Measurements from ENCODE around the gene LCMT1. TPM values are rescaled to one million over a fixed set of nuclear protein-coding genes. Genes with fewer than 3 reads are reported as not detected.
"Not testable (repeated sequence)": the region's sequence is repeated elsewhere in the genome, so short reads cannot be mapped to it uniquely, and the experiment has no call there.

LCMT1 gene
- total and polyA plus RNA-seq, 3 donors from 2014 or later, result 89.0 to 101 (median 89.1) TPM

DNA sequence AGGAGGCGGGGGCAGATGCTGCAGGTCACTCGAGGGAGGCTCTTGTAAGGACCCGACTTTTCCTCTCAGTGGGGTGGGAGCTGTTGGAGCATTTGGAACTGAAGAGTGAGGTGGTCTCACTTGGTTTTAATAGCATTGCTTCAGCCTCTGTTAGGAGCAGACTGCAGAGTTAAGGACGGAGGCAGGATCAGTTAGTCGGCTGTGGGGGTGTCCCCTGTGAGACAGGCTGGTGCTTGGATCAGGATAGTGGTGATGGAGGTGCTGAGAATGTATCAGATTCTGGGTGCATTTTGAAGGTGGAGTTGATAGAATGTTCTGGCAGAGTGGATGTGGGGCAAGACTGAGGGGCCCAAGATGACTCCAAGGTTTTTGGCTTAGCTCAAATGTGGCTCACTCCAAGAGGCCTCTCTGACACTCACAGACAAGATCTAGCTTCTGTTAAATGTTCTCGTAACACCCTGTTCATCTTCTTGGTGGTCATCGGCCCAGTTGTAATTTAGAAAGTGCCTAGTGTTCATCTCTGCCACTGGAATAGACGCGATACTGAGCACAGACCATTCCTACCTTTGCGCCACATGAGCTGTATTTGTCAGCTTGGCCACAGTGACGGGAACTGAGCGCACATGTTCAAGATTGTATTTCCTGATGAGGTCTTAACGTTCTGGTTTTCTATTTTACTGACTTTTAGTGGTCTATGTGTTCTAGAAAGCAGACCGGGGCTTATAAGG, 7.5 kb downstream of the LCMT1 start:
- Histone ChIP-seq H3K9me3 (no peaks in the 10 kb centered on the region), H3K27ac (peak overlapping the region in 1 of 2 donors; percentile 46), H3K4me3 (no peak overlapping the region), H3K36me3 (ENCODE audit: low read depth, missing control alignments) (no peaks in the 10 kb centered on the region), H3K27me3 (no peaks in the 10 kb centered on the region), H3K4me1 (peaks cover 28% of the 10 kb centered on the region)
- TF ChIP-seq, protein P1, sequence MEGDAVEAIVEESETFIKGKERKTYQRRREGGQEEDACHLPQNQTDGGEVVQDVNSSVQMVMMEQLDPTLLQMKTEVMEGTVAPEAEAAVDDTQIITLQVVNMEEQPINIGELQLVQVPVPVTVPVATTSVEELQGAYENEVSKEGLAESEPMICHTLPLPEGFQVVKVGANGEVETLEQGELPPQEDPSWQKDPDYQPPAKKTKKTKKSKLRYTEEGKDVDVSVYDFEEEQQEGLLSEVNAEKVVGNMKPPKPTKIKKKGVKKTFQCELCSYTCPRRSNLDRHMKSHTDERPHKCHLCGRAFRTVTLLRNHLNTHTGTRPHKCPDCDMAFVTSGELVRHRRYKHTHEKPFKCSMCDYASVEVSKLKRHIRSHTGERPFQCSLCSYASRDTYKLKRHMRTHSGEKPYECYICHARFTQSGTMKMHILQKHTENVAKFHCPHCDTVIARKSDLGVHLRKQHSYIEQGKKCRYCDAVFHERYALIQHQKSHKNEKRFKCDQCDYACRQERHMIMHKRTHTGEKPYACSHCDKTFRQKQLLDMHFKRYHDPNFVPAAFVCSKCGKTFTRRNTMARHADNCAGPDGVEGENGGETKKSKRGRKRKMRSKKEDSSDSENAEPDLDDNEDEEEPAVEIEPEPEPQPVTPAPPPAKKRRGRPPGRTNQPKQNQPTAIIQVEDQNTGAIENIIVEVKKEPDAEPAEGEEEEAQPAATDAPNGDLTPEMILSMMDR (IDR thresholded peaks at IDR 0.05), result no peak
- TF ChIP-seq POLR2A (IDR thresholded peaks at IDR 0.05), result no peak
- WGBS, 2 donors, result 50 to 60% methylated on average over 14 of the region's 14 CpGs
- intact Hi-C loops (cut with DNase I; ENCODE audit: low total_unique reads), result loop anchor here (10.0 kb wide), 1 partner anchor 54 kb away; no protein-coding TSS in a partner anchor
- no peak for DNase-seq

DNA sequence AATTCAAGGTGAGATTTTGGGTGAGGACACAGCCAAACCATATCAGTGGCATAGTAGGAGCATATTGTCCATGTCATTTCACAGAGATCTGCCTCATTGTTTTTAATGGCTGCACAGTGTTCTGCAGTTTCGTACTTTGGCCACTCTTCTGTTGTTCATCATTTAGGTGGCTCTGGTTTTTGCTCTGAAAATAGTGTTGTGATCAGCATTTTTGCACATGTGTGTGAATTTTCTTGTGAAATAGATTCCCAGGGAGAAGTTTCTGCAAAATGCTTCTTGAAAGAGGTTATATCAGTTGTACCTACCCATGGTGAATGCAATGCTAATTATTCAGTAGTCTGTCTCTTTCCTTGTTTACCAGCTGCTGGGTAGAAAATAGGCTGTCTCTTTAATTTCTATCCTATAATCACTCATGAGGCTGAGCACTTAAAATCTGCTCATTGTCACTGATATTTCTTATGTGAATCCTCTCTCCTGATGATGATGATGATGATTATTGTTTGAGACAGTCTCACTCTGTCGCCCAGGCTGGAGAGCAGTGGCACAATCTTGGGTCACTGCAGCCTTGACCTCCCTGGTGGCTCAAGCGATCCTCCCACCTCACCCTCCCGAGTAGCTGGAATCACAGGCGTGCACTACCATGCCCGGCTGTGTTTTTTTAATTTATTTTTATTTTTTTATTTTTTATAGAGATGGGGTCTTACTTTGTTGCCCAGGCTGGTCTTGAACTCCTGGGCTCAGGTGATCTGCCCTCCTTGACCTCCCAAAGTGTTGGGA, 10.5 kb downstream of the LCMT1 start:
- intact Hi-C loops (cut with DNase I; ENCODE audit: low total_unique reads), result loop anchor here (10.0 kb wide), 1 partner anchor 103 kb away; no protein-coding TSS in a partner anchor
- Histone ChIP-seq H3K27ac (peak overlapping the region in 1 of 2 donors; percentile 29), H3K36me3 (ENCODE audit: low read depth, missing control alignments) (no peaks in the 10 kb centered on the region), H3K27me3 (no peaks in the 10 kb centered on the region), H3K9me3 (no peaks in the 10 kb centered on the region), H3K4me1 (peaks cover 28% of the 10 kb centered on the region), H3K4me3 (no peak overlapping the region)
- WGBS, 2 donors, result 33 to 49% methylated on average over 6 of the region's 6 CpGs
- TF ChIP-seq, protein P1 (IDR thresholded peaks at IDR 0.05), result no peak
- TF ChIP-seq POLR2A (IDR thresholded peaks at IDR 0.05), result no peak
- peak; percentile 66 for DNase-seq

DNA sequence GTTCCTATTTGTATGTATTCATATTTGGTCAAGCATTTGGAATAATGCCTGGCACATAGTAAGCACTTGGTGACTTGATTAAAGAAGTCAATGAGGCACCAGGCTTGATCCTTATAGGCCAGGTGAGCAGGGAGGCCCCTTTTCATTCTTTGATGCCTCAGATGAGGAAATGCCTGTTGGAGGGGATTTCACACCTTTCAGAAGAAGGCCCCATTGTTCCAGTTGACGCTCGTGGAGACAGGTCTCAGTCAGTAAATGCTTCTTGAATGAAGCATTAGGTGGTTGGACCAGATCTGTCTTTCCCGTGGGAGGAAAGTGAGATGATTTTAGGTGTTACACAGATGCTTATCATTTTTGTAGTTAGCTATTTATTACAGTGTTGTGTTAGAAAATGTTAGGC, 13.0 kb downstream of the LCMT1 start:
- no peak overlapping the region for H3K27ac ChIP-seq
- peaks cover 14% of the 10 kb centered on the region for H3K4me1 ChIP-seq
- no peaks in the 10 kb centered on the region for H3K36me3 ChIP-seq (ENCODE audit: low read depth, missing control alignments)
- TF ChIP-seq, protein P1 (IDR thresholded peaks at IDR 0.05), result no peak
- TF ChIP-seq POLR2A (IDR thresholded peaks at IDR 0.05), result no peak
- DNase-seq, result no peak
- no peaks in the 10 kb centered on the region for H3K27me3 ChIP-seq
- H3K4me3 ChIP-seq, result no peak overlapping the region
- WGBS, 2 donors, result 55 to 82% methylated on average over 3 of the region's 3 CpGs
- intact Hi-C loops (cut with DNase I; ENCODE audit: low total_unique reads), result loop anchor here (10.0 kb wide), 1 partner anchor 100 kb away; no protein-coding TSS in a partner anchor
- no peaks in the 10 kb centered on the region for H3K9me3 ChIP-seq

DNA sequence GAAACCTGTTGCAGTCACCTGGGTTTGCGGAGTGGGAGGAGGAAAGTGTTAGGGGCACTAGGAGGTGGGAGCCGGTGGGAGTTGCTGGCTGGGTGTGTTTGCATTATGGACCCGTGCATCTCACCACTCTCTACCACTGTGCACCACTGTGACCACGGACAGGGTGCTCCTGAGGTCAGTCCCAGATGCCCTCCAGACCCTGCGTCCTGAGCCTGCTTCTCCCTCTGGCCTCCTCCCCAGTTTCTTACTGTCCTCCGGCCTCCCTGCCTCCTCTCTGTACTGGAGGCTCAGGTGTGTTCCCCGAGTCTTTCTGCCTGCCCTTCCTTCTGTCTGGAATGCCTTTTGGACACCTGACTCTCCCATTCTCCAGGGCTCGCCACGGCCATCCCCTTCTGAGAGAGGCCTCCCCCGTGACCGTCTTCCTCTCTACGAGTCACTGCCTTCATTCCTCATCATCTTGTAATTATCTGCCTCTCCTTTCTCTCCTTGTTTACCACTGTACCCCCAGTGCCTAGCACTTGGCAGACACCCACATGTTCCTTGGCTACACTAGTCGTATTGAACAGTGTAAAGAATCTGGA, 14.6 kb downstream of the LCMT1 start:
- not testable (repeated sequence) for H3K9me3 ChIP-seq; H3K4me3 ChIP-seq; H3K27me3 ChIP-seq; H3K4me1 ChIP-seq; DNase-seq; H3K36me3 ChIP-seq (ENCODE audit: low read depth, missing control alignments)
- 64 to 75% methylated on average over 13 of the region's 13 CpGs for WGBS, 2 donors
- H3K27ac ChIP-seq, result peak overlapping the region in 1 of 2 donors; percentile 39
- intact Hi-C loops (cut with DNase I; ENCODE audit: low total_unique reads), result loop anchor here (10.0 kb wide), 1 partner anchor 99 kb away; no protein-coding TSS in a partner anchor

DNA sequence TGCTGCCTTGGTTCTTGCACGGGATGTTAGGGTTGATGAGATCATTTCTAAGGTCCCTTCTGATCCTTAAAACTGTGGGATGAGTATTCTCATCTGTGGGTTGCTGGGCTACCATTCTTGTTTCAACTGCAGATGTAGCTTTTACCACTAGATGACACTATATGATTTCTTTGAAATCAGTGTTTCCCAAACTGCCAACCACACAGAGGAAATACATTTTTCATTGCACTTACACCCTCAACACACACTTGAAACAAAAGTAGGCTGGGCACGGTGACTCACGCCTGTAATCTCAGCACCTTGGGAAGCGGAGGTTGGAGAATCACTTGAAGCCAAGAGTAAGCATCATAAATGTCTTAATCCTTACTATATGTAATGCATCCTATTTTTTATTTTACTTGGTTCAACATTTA, 15.3 kb downstream of the LCMT1 start:
- Histone ChIP-seq H3K27ac (no peak overlapping the region), H3K4me3 (no peak overlapping the region), H3K4me1 (peaks cover 7% of the 10 kb centered on the region), H3K36me3 (ENCODE audit: low read depth, missing control alignments) (no peaks in the 10 kb centered on the region), H3K27me3 (no peaks in the 10 kb centered on the region), H3K9me3 (no peaks in the 10 kb centered on the region)
- no peak for DNase-seq
- intact Hi-C loops (cut with DNase I; ENCODE audit: low total_unique reads), result loop anchor here (10.0 kb wide), 1 partner anchor 98 kb away; no protein-coding TSS in a partner anchor
- TF ChIP-seq, protein P1 (IDR thresholded peaks at IDR 0.05), result peak; percentile 42 to 53 (median 48)
- TF ChIP-seq POLR2A (IDR thresholded peaks at IDR 0.05), result no peak
- 38 to 50% methylated on average over 4 of the region's 4 CpGs for WGBS, 2 donors

DNA sequence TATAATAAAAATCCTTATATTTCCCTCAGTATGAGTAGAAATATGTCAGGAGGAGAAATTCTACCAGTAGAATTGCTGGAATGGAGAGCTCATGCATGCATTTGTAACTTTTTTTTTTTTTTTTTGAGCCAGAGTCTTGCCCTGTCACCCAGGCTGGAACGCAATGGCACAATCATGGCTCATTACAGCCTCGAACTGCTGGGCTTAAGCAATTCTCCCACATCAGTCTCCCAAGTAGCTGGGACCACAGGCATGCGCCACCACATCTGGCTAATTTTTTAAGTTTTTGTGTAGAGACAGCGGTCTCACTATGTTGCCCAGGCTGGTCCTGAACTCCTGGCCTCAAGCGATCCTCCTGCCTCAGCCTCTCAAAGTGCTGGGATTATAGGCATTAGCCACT, 21.2 kb downstream of the LCMT1 start:
- H3K9me3 ChIP-seq; H3K4me1 ChIP-seq; H3K36me3 ChIP-seq (ENCODE audit: low read depth, missing control alignments); H3K4me3 ChIP-seq; DNase-seq; H3K27me3 ChIP-seq; intact Hi-C loops (cut with DNase I; ENCODE audit: low total_unique reads): not testable (repeated sequence)
- H3K27ac ChIP-seq, result peak overlapping the region; percentile 24 to 55
- WGBS, 2 donors, result 87 to 92% methylated on average over 5 of the region's 5 CpGs

Data from testis (tissue), 3 donors.